Upper lobe of left lung (tissue), 4 donors: ENCODE data around the gene IST1.

Experiments used
- CTCF ChIP-seq, 6 experiments: fragments of 450-650 bp in 4 of 6; fragments of 200-600 bp in 2 of 6; sonication (generic) in 2 of 6; IDR thresholded peaks; one replicate each; pipeline ENCODE4 v1.5.1; 2016 to 2019; ENCODE audit warnings: antibody characterized with exemption in 6 of 6
- POLR2A ChIP-seq, 4 donors: fragments of 450-650 bp; IDR thresholded peaks; one replicate each; pipeline ENCODE4 v1.5.1; 2016 to 2017; ENCODE audit warnings: antibody characterized with exemption in 4 of 4, mild to moderate bottlenecking in 2 of 4
- POLR2AphosphoS5 ChIP-seq, 2 donors: sonication (generic); formaldehyde crosslinking; IDR thresholded peaks; one replicate each; pipeline ENCODE4 v1.5.1; 2017; ENCODE audit warnings: antibody characterized with exemption in 2 of 2

- TF ChIP-seq POLR2AphosphoS5 (IDR thresholded peaks at IDR 0.05) = no peak
- TF ChIP-seq POLR2A (IDR thresholded peaks at IDR 0.05) = no peak
- TF ChIP-seq CTCF (IDR thresholded peaks at IDR 0.05) = no peak
Measured at GRCh38 chr16:71954699-71955195, 59.4 kb downstream of the IST1 start.
